Activated naive CD4-positive, alpha-beta T cell treated with anti-CD3 and anti-CD28 coated beads, Interleukin-2, amount 50 U/mL, for 24 hours (primary cell): ENCODE data around the gene FAM219B.

Experiments
- H3K27ac Mint-ChIP-seq: one replicate; pipeline ENCODE4 v1.8.0; 2021; ENCODE audit warnings: mild to moderate bottlenecking, mixed read lengths
- H3K27me3 Mint-ChIP-seq: one replicate; pipeline ENCODE4 v1.8.0; 2021; ENCODE audit warnings: mixed read lengths
- H3K36me3 Mint-ChIP-seq: one replicate; pipeline ENCODE4 v1.8.0; 2021; ENCODE audit warnings: mixed read lengths
- H3K4me1 Mint-ChIP-seq: one replicate; pipeline ENCODE4 v1.8.0; 2021; ENCODE audit warnings: mixed read lengths
- H3K4me3 Mint-ChIP-seq: one replicate; pipeline ENCODE4 v1.8.0; 2021; ENCODE audit warnings: mild to moderate bottlenecking, mixed read lengths
- H3K9me3 Mint-ChIP-seq: one replicate; pipeline ENCODE4 v1.8.0; 2021; ENCODE audit warnings: mixed read lengths

FAM219B gene

GRCh38 chr15:74869726-74870407 lies 36.8 kb downstream of the FAM219B start:
- peaks cover 10% of the 10 kb centered on the region for H3K36me3 Mint-ChIP-seq
- peak overlapping the region; percentile 95 for H3K27ac Mint-ChIP-seq
- peak overlapping the region; percentile 80 for H3K4me3 Mint-ChIP-seq
- no peaks in the 10 kb centered on the region for H3K27me3 Mint-ChIP-seq
- no peaks in the 10 kb centered on the region for H3K9me3 Mint-ChIP-seq
- H3K4me1 Mint-ChIP-seq = peaks cover 82% of the 10 kb centered on the region

- peak overlapping the region; percentile 80 for H3K4me3 Mint-ChIP-seq
- H3K27me3 Mint-ChIP-seq = no peaks in the 10 kb centered on the region
- peaks cover 10% of the 10 kb centered on the region for H3K36me3 Mint-ChIP-seq
- no peaks in the 10 kb centered on the region for H3K9me3 Mint-ChIP-seq
- peaks cover 86% of the 10 kb centered on the region for H3K4me1 Mint-ChIP-seq
- peak overlapping the region; percentile 68 for H3K27ac Mint-ChIP-seq
Observed at GRCh38 chr15:74869372-74869725, 37.3 kb downstream of the FAM219B start.

- Mint-ChIP-seq H3K27me3 (no peaks in the 10 kb centered on the region), H3K4me1 (peaks cover 93% of the 10 kb centered on the region), H3K9me3 (no peaks in the 10 kb centered on the region), H3K27ac (peak overlapping the region; percentile 66), H3K4me3 (peak overlapping the region; percentile 57), H3K36me3 (peaks cover 10% of the 10 kb centered on the region)
Observed at GRCh38 chr15:74868059-74868458, 38.6 kb downstream of the FAM219B start.

GRCh38 chr15:74867466-74868038 lies 39.1 kb downstream of the FAM219B start:
- Mint-ChIP-seq H3K36me3 (peaks cover 10% of the 10 kb centered on the region), H3K9me3 (no peaks in the 10 kb centered on the region), H3K4me1 (peaks cover 88% of the 10 kb centered on the region), H3K27me3 (no peaks in the 10 kb centered on the region), H3K27ac (peak overlapping the region; percentile 66), H3K4me3 (peak overlapping the region; percentile 57)

GRCh38 chr15:74866090-74866489 lies 40.6 kb downstream of the FAM219B start:
- Mint-ChIP-seq H3K36me3 (peaks cover 10% of the 10 kb centered on the region), H3K9me3 (no peaks in the 10 kb centered on the region), H3K27me3 (no peaks in the 10 kb centered on the region), H3K4me3 (no peak overlapping the region), H3K27ac (peak overlapping the region; percentile 9), H3K4me1 (peaks cover 80% of the 10 kb centered on the region)

GRCh38 chr15:74865316-74865715 lies 41.3 kb downstream of the FAM219B start:
- Mint-ChIP-seq H3K36me3 (peaks cover 9% of the 10 kb centered on the region), H3K27me3 (no peaks in the 10 kb centered on the region), H3K4me3 (peak overlapping the region; percentile 16), H3K4me1 (peaks cover 72% of the 10 kb centered on the region), H3K27ac (peak overlapping the region; percentile 43), H3K9me3 (no peaks in the 10 kb centered on the region)

- Mint-ChIP-seq H3K9me3 (no peaks in the 10 kb centered on the region), H3K27ac (peak overlapping the region; percentile 94), H3K4me1 (peaks cover 68% of the 10 kb centered on the region), H3K36me3 (peaks cover 7% of the 10 kb centered on the region), H3K4me3 (peak overlapping the region; percentile 58), H3K27me3 (no peaks in the 10 kb centered on the region)
Observed at GRCh38 chr15:74864296-74864695, 42.4 kb downstream of the FAM219B start.

- no peaks in the 10 kb centered on the region for H3K9me3 Mint-ChIP-seq
- peak overlapping the region; percentile 79 for H3K27ac Mint-ChIP-seq
- H3K4me3 Mint-ChIP-seq = peak overlapping the region; percentile 3
- H3K36me3 Mint-ChIP-seq = peaks cover 7% of the 10 kb centered on the region
- H3K27me3 Mint-ChIP-seq = no peaks in the 10 kb centered on the region
- H3K4me1 Mint-ChIP-seq = peaks cover 68% of the 10 kb centered on the region
Observed at GRCh38 chr15:74863239-74864056, 43.2 kb downstream of the FAM219B start.

GRCh38 chr15:74858369-74858740 lies 48.3 kb downstream of the FAM219B start:
- H3K36me3 Mint-ChIP-seq = peaks cover under 1% of the 10 kb centered on the region
- H3K27ac Mint-ChIP-seq = peak overlapping the region; percentile 62

GRCh38 chr15:74857671-74858368 lies 48.8 kb downstream of the FAM219B start:
- H3K4me1 Mint-ChIP-seq = peaks cover 42% of the 10 kb centered on the region
- H3K27me3 Mint-ChIP-seq = no peaks in the 10 kb centered on the region
- H3K27ac Mint-ChIP-seq = peak overlapping the region; percentile 62
- H3K9me3 Mint-ChIP-seq = no peaks in the 10 kb centered on the region
- H3K36me3 Mint-ChIP-seq = peaks cover 2% of the 10 kb centered on the region
- H3K4me3 Mint-ChIP-seq = no peak overlapping the region

More at GRCh38 chr15:74858369-74858740, 48.3 kb downstream of the FAM219B start:
- Mint-ChIP-seq H3K4me1 (peaks cover 44% of the 10 kb centered on the region), H3K9me3 (no peaks in the 10 kb centered on the region), H3K27me3 (no peaks in the 10 kb centered on the region), H3K4me3 (no peak overlapping the region)

- no peak overlapping the region for H3K4me3 Mint-ChIP-seq
- peaks cover 42% of the 10 kb centered on the region for H3K4me1 Mint-ChIP-seq
Observed at GRCh38 chr15:74857082-74857655, 49.5 kb downstream of the FAM219B start.

GRCh38 chr15:74856537-74856936 lies 50.1 kb downstream of the FAM219B start:
- H3K27me3 Mint-ChIP-seq = no peaks in the 10 kb centered on the region
- no peak overlapping the region for H3K27ac Mint-ChIP-seq
- peaks cover 42% of the 10 kb centered on the region for H3K4me1 Mint-ChIP-seq
- H3K36me3 Mint-ChIP-seq = peaks cover 2% of the 10 kb centered on the region
- H3K4me3 Mint-ChIP-seq = no peak overlapping the region
- no peaks in the 10 kb centered on the region for H3K9me3 Mint-ChIP-seq

More at GRCh38 chr15:74857082-74857655, 49.5 kb downstream of the FAM219B start:
- H3K27me3 Mint-ChIP-seq = no peaks in the 10 kb centered on the region
- H3K27ac Mint-ChIP-seq = peak overlapping the region; percentile 8
- H3K9me3 Mint-ChIP-seq = no peaks in the 10 kb centered on the region
- peaks cover 2% of the 10 kb centered on the region for H3K36me3 Mint-ChIP-seq

GRCh38 chr15:74855857-74856256 lies 50.8 kb downstream of the FAM219B start:
- peaks cover 38% of the 10 kb centered on the region for H3K4me1 Mint-ChIP-seq
- H3K9me3 Mint-ChIP-seq = no peaks in the 10 kb centered on the region
- peaks cover 4% of the 10 kb centered on the region for H3K36me3 Mint-ChIP-seq
- H3K27me3 Mint-ChIP-seq = no peaks in the 10 kb centered on the region
- no peak overlapping the region for H3K4me3 Mint-ChIP-seq
- peak overlapping the region; percentile 59 for H3K27ac Mint-ChIP-seq

- no peak overlapping the region for H3K27ac Mint-ChIP-seq
Observed at GRCh38 chr15:74854453-74855022, 52.1 kb downstream of the FAM219B start.

GRCh38 chr15:74851960-74852359 lies 54.7 kb downstream of the FAM219B start:
- Mint-ChIP-seq H3K9me3 (no peaks in the 10 kb centered on the region), H3K27me3 (no peaks in the 10 kb centered on the region), H3K4me1 (peaks cover 9% of the 10 kb centered on the region), H3K4me3 (no peak overlapping the region), H3K36me3 (peaks cover 6% of the 10 kb centered on the region), H3K27ac (no peak overlapping the region)

More at GRCh38 chr15:74854453-74855022, 52.1 kb downstream of the FAM219B start:
- peaks cover 34% of the 10 kb centered on the region for H3K4me1 Mint-ChIP-seq
- no peaks in the 10 kb centered on the region for H3K9me3 Mint-ChIP-seq
- H3K36me3 Mint-ChIP-seq = peaks cover 4% of the 10 kb centered on the region
- no peaks in the 10 kb centered on the region for H3K27me3 Mint-ChIP-seq
- H3K4me3 Mint-ChIP-seq = no peak overlapping the region
